H1 (cell line): ENCODE measurements around the gene STX8. TPM values are rescaled to one million over a fixed set of nuclear protein-coding genes. Genes with fewer than 3 reads are reported as not detected.
A peak's percentile ranks its signal among the peaks of the same experiment; 100 is the strongest.

Experiments used
- CTCF ChIA-PET: fragments of 300-600 bp; sonication (Branson Sonifier 250); formaldehyde crosslinking; loops from one replicate; lab custom pipeline; 2021; ENCODE audit not compliant: partially characterized antibody; lab: Charles Lee
- POLR2A ChIA-PET: fragments of 300-600 bp; sonication (Branson Sonifier 250); formaldehyde crosslinking; loops from one replicate; lab custom pipeline; 2021; ENCODE audit warnings: inconsistent platforms; ENCODE audit not compliant: partially characterized antibody; lab: Charles Lee
- DNase-seq, 2 experiments: peaks; one replicate each; pipeline versions ENCODE4 v3.0.0 to v3.0.0-alpha.2; 2010 to 2022; ENCODE audit warnings: low spot score in 2 of 2, low read depth in 1 of 2, mixed read lengths in 1 of 2
- FAIRE-seq: peaks from 2 replicates; lab custom pipeline; 2011; peaks lifted over from hg19 to GRCh38; lab: Jason Lieb, UNC
- H2AFZ ChIP-seq: 2 replicates; pipeline ENCODE4 v1.8.1; 2012; ENCODE audit warnings: low read length, inconsistent platforms
- H2AK5ac ChIP-seq: 2 replicates; pipeline ENCODE4 v1.6.1; 2013; ENCODE audit warnings: low read depth, low read length
- H2BK120ac ChIP-seq: replicated peaks from 2 replicates; pipeline ENCODE3; 2013; ENCODE audit warnings: low read depth, low read length, inconsistent platforms
- H2BK12ac ChIP-seq: 2 replicates; pipeline ENCODE4 v1.6.1; 2013; ENCODE audit warnings: low read depth, low read length
- H2BK15ac ChIP-seq: 2 replicates; pipeline ENCODE4 v1.6.1; 2013; ENCODE audit warnings: low read length
- H2BK20ac ChIP-seq: 2 replicates; pipeline ENCODE4 v1.6.1; 2013; ENCODE audit warnings: low read length
- H2BK5ac ChIP-seq: 2 replicates; pipeline ENCODE4 v1.6.1; 2013; ENCODE audit warnings: low read depth, low read length
- H3K14ac ChIP-seq: 2 replicates; pipeline ENCODE4 v1.6.1; 2013; ENCODE audit warnings: inconsistent platforms; ENCODE audit not compliant: insufficient read length
- H3K18ac ChIP-seq: 2 replicates; pipeline ENCODE4 v1.6.1; 2013; ENCODE audit warnings: low read length; ENCODE audit errors: extremely low read depth
- H3K23ac ChIP-seq: 2 replicates; pipeline ENCODE4 v1.6.1; 2013; ENCODE audit warnings: inconsistent platforms; ENCODE audit not compliant: insufficient read length
- H3K23me2 ChIP-seq: 2 replicates; pipeline ENCODE4 v1.6.1; 2013; ENCODE audit warnings: low read depth, low read length
- H3K27ac ChIP-seq: 2 replicates; pipeline ENCODE4 v1.6.1; 2011; ENCODE audit warnings: low read depth, low read length, inconsistent platforms
- H3K27me3 ChIP-seq, 4 experiments: replicated peaks in 1 of 4; 1 replicate in 1 of 4; 2 replicates in 3 of 4; pipeline versions ENCODE4 v1.6.1 to v1.8.1; 2011 to 2013; ENCODE audit warnings: low read length in 3 of 4, mild to moderate bottlenecking in 3 of 4, inconsistent platforms in 2 of 4, mixed read lengths in 2 of 4, moderate library complexity in 1 of 4; ENCODE audit not compliant: control insufficient read depth in 3 of 4, insufficient read depth in 3 of 4; ENCODE audit errors: extremely low read depth in 1 of 4
- H3K36me3 ChIP-seq, 4 experiments: 2 replicates each; pipeline versions ENCODE4 v1.6.1 to v1.8.1; 2011 to 2013; ENCODE audit warnings: mild to moderate bottlenecking in 4 of 4, low read length in 3 of 4, moderate library complexity in 2 of 4, control low read depth in 1 of 4, inconsistent platforms in 1 of 4; ENCODE audit not compliant: insufficient read depth in 4 of 4, control insufficient read depth in 2 of 4
- H3K4ac ChIP-seq: replicated peaks from 2 replicates; pipeline ENCODE3; 2013; ENCODE audit warnings: low read length, low read depth, mixed read lengths, inconsistent platforms; ENCODE audit not compliant: insufficient read length
- H3K4me1 ChIP-seq, 4 experiments: replicated peaks in 1 of 4; 1 replicate in 1 of 4; 2 replicates in 3 of 4; pipeline versions ENCODE4 v1.6.1 to v1.8.1; 2011 to 2013; ENCODE audit warnings: low read length in 3 of 4, inconsistent platforms in 2 of 4, mixed read lengths in 1 of 4; ENCODE audit not compliant: insufficient read depth in 4 of 4, control insufficient read depth in 3 of 4
- H3K4me2 ChIP-seq, 2 experiments: 2 replicates each; pipeline versions ENCODE4 v1.6.1 to v1.8.1; 2011 to 2013; ENCODE audit warnings: low read depth in 2 of 2, low read length in 2 of 2, control low read depth in 1 of 2, inconsistent platforms in 1 of 2, mild to moderate bottlenecking in 1 of 2; ENCODE audit not compliant: insufficient read depth in 1 of 2
- H3K4me3 ChIP-seq, 4 experiments: fragments of 200-600, 300-600 bp in 1 of 4; sonication (generic), shearing (Covaris generic), sonication (Bioruptor Twin) in 1 of 4; 2 replicates each; pipeline versions ENCODE4 v1.5.1 to v1.8.1; 2011 to 2016; ENCODE audit warnings: low read length in 4 of 4, low read depth in 3 of 4, control low read depth in 2 of 4, inconsistent platforms in 2 of 4, mild to moderate bottlenecking in 2 of 4, mixed read lengths in 1 of 4, moderate library complexity in 1 of 4; ENCODE audit not compliant: insufficient read depth in 2 of 4; ENCODE audit errors: extremely low read depth in 1 of 4
- H3K56ac ChIP-seq: replicated peaks from 2 replicates; pipeline ENCODE3; 2013; ENCODE audit warnings: low read depth, mild to moderate bottlenecking, mixed read lengths, low read length, inconsistent platforms; ENCODE audit not compliant: insufficient read length
- H3K79me1 ChIP-seq: 2 replicates; pipeline ENCODE4 v1.6.1; 2013; ENCODE audit warnings: low read depth, low read length, control low read depth
- H3K79me2 ChIP-seq, 2 experiments: 2 replicates each; pipeline versions ENCODE4 v1.6.1 to v1.8.1; 2012 to 2013; ENCODE audit warnings: low read length in 2 of 2, mild to moderate bottlenecking in 2 of 2, inconsistent platforms in 1 of 2; ENCODE audit not compliant: insufficient read depth in 2 of 2, control insufficient read depth in 1 of 2
- H3K9ac ChIP-seq, 4 experiments: replicated peaks in 1 of 4; 1 replicate in 1 of 4; 2 replicates in 3 of 4; pipeline versions ENCODE4 v1.6.1 to v1.8.1; 2011 to 2013; ENCODE audit warnings: low read depth in 3 of 4, low read length in 3 of 4, control low read depth in 2 of 4, mild to moderate bottlenecking in 2 of 4, moderate library complexity in 2 of 4, inconsistent platforms in 1 of 4; ENCODE audit errors: extremely low read depth in 1 of 4
- H3K9me3 ChIP-seq, 2 experiments: 2 replicates each; pipeline versions ENCODE4 v1.6.1 to v1.8.1; 2012 to 2013; ENCODE audit warnings: mild to moderate bottlenecking in 2 of 2, moderate library complexity in 2 of 2, control low read depth in 1 of 2, inconsistent platforms in 1 of 2, low read depth in 1 of 2, low read length in 1 of 2, mixed read lengths in 1 of 2; ENCODE audit not compliant: insufficient read depth in 2 of 2
- H4K20me1 ChIP-seq, 2 experiments: replicated peaks in 1 of 2; 2 replicates each; pipeline versions ENCODE3 to v1.8.1; 2011 to 2013; ENCODE audit warnings: inconsistent platforms in 2 of 2, low read length in 2 of 2, mild to moderate bottlenecking in 1 of 2; ENCODE audit not compliant: insufficient read depth in 2 of 2, control insufficient read depth in 1 of 2
- H4K5ac ChIP-seq: 2 replicates; pipeline ENCODE4 v1.6.1; 2013; ENCODE audit warnings: low read length, low read depth, mixed read lengths, inconsistent platforms; ENCODE audit not compliant: insufficient read length
- H4K8ac ChIP-seq: 2 replicates; pipeline ENCODE4 v1.8.0; 2013; ENCODE audit warnings: mild to moderate bottlenecking, moderate library complexity, low read length, inconsistent platforms; ENCODE audit not compliant: insufficient read depth; ENCODE audit errors: extremely low read depth
- H4K91ac ChIP-seq: replicated peaks from 2 replicates; pipeline ENCODE3; 2013; ENCODE audit warnings: low read length, mixed read lengths, inconsistent platforms; ENCODE audit not compliant: insufficient read length
- CEBPB ChIP-seq: IDR thresholded peaks from 2 replicates; pipeline ENCODE4 v1.6.1; 2012; ENCODE audit warnings: low read depth, low read length
- CTCF ChIP-seq, 3 experiments: IDR thresholded peaks; 1 replicate in 2 of 3; 2 replicates in 1 of 3; pipeline versions ENCODE4 v1.5.1 to v1.6.1; 2011; ENCODE audit warnings: low read length in 3 of 3, mild to moderate bottlenecking in 3 of 3, inconsistent platforms in 2 of 3, low read depth in 1 of 3, moderate library complexity in 1 of 3; ENCODE audit not compliant: insufficient read depth in 1 of 3; ENCODE audit errors: control extremely low read depth in 1 of 3
- EP300 ChIP-seq, 2 experiments: IDR thresholded peaks; 1 replicate in 1 of 2; 2 replicates in 1 of 2; pipeline ENCODE4 v1.6.1; 2011 to 2012; ENCODE audit warnings: low read depth in 2 of 2, low read length in 2 of 2, mild to moderate bottlenecking in 2 of 2, borderline replicate concordance in 1 of 2, inconsistent platforms in 1 of 2, moderate library complexity in 1 of 2
- EZH2 ChIP-seq: fragments of 200-600 bp; sonication (generic); IDR thresholded peaks from 2 replicates; pipeline ENCODE4 v1.7.1; 2012; ENCODE audit warnings: low read depth, mild to moderate bottlenecking, moderate library complexity, low read length, inconsistent platforms; ENCODE audit not compliant: severe bottlenecking
- KDM5A ChIP-seq: fragments of 200-600 bp; IDR thresholded peaks from 2 replicates; pipeline ENCODE4 v1.7.1; 2012; ENCODE audit warnings: mild to moderate bottlenecking, low read length, inconsistent platforms, mixed read lengths
- RAD21 ChIP-seq, 2 experiments: IDR thresholded peaks in 1 of 2; conservative IDR thresholded peaks in 1 of 2; 2 replicates each; pipeline ENCODE4 v1.6.1; 2011; ENCODE audit warnings: low read depth in 2 of 2, low read length in 2 of 2, improper control_type of control experiment in 1 of 2, inconsistent platforms in 1 of 2, mild to moderate bottlenecking in 1 of 2, moderate library complexity in 1 of 2
- RXRA ChIP-seq: IDR thresholded peaks from 2 replicates; pipeline ENCODE4 v1.6.1; 2011; ENCODE audit warnings: low read depth, mild to moderate bottlenecking, low read length, moderate library complexity; ENCODE audit not compliant: insufficient read depth
- SP1 ChIP-seq: IDR thresholded peaks from 2 replicates; pipeline ENCODE4 v1.6.1; 2011; ENCODE audit warnings: low read depth, low read length
- TAF1 ChIP-seq: IDR thresholded peaks from 2 replicates; pipeline ENCODE4 v1.6.1; 2011; ENCODE audit warnings: mild to moderate bottlenecking, low read depth, low read length
- TCF12 ChIP-seq: IDR thresholded peaks from 2 replicates; pipeline ENCODE4 v1.6.1; 2011; ENCODE audit warnings: low read depth, mild to moderate bottlenecking, low read length
- TEAD4 ChIP-seq: IDR thresholded peaks from 2 replicates; pipeline ENCODE4 v1.6.1; 2012; ENCODE audit warnings: low read depth, low read length, inconsistent platforms, mixed read lengths
- WGBS, 2 experiments: shearing (Covaris generic) in 1 of 2; methylation state at CpG; one replicate each; pipeline versions ENCODE4 v1.1.6 to v1.1.7; 2013 to 2015; ENCODE audit warnings: low lambda C conversion rate in 2 of 2, mixed read lengths in 2 of 2, inconsistent platforms in 1 of 2, low coverage in 1 of 2, missing lambda C conversion rate in 1 of 2; ENCODE audit not compliant: insufficient replicate concordance in 2 of 2, insufficient coverage in 1 of 2, insufficient read length in 1 of 2; ENCODE audit errors: extremely low coverage in 1 of 2, missing lambda C conversion rate in 1 of 2; 5-methylcytosine and 5-hydroxymethylcytosine counted together
- polyA plus RNA-seq, 7 experiments: library from polyadenylated mRNA; depleted of rRNA in 3 of 7; stranded (reverse) in 5 of 7; unstranded in 2 of 7; fragments of >200 nt in 5 of 7; fragments of 200-250 nt in 2 of 7; gene quantifications; 1 replicate in 5 of 7; 2 replicates in 1 of 7; 4 replicates in 1 of 7; pipeline versions ENCODE4 v1.2.1 to v1.2.3, GENCODE V29; 2011 to 2013; ENCODE audit warnings: missing spikeins in 2 of 7, mixed read lengths in 2 of 7
- total RNA-seq: library from RNA; stranded (reverse); fragmentation: NEBNext Ultra II Directional; extraction: Animal tissue kit (Norgen Biotek cat#: 25700); gene quantifications from 2 replicates; pipeline ENCODE4 v1.2.1, GENCODE V29; 2021

Gene STX8
- total and polyA plus RNA-seq, 2 of the 8 experiments (the other 6 are each of a cell fraction or from before 2014, with no cell fraction given), result 22.8 to 42.5 TPM

GRCh38 chr17:9467518-9467917, 108.1 kb downstream of the STX8 start:
- Histone ChIP-seq H3K9me3 (no peaks in the 10 kb centered on the region), H4K5ac (no peak overlapping the region), H3K56ac (no peak overlapping the region), H3K23ac (no peak overlapping the region), H2BK12ac (no peak overlapping the region), H3K4ac (no peak overlapping the region), H3K79me1 (no peaks in the 10 kb centered on the region), H2BK20ac (no peak overlapping the region), H4K20me1 (no peaks in the 10 kb centered on the region), H3K14ac (no peak overlapping the region), H3K79me2 (no peaks in the 10 kb centered on the region), H3K23me2 (no peaks in the 10 kb centered on the region), H2BK5ac (no peak overlapping the region), H3K36me3 (no peaks in the 10 kb centered on the region), H3K4me1 (no peaks in the 10 kb centered on the region; a peak in 1 of 7 replicates), H3K9ac (no peak overlapping the region; a peak in 1 of 7 replicates), H4K8ac (no peak overlapping the region), H2BK120ac (no peak overlapping the region), H3K27ac (no peak overlapping the region), H2BK15ac (no peak overlapping the region), H3K4me3 (no peak overlapping the region), H3K18ac (no peak overlapping the region), H3K27me3 (no peaks in the 10 kb centered on the region), H3K4me2 (no peak overlapping the region), H2AFZ (no peak overlapping the region), H2AK5ac (no peak overlapping the region), H4K91ac (no peak overlapping the region)
- DNase-seq (peak in 1 of 2 experiments; percentile 54), FAIRE-seq (peak; percentile 62)
- 63% methylated on average over 5 of the region's 5 CpGs; no CpG with 5 or more reads in 1 of the 2 experiments for WGBS, 2 experiments
- ChIA-PET CTCF (interaction anchor here (0.6 to 3.3 kb wide), 15 partner anchors 8 to 518 kb away, joined by 3 to 11 read pairs (median 4); no protein-coding TSS in a partner anchor), POLR2A (no interaction called here)
- TF ChIP-seq KDM5A, result no peak
- TF ChIP-seq TAF1, result no peak
- TF ChIP-seq CEBPB, result peak; percentile 56; the same call in 1 of the 2 replicates
- no peak for TF ChIP-seq TCF12
- TF ChIP-seq CTCF (IDR thresholded peaks at IDR 0.05; ENCODE audit: control extremely low read depth in 1 of 3, insufficient read depth in 1 of 3, low read depth in 1 of 3, low read length in 3 of 3), result peak; percentile 64 to 86 (median 76)
- no peak for TF ChIP-seq EP300 (IDR thresholded peaks at IDR 0.05; ENCODE audit: borderline replicate concordance in 1 of 2, low read depth in 2 of 2, low read length in 2 of 2)
- TF ChIP-seq TEAD4, result no peak
- no peak for TF ChIP-seq SP1
- TF ChIP-seq EZH2, result no peak
- TF ChIP-seq RAD21 (IDR thresholded peaks at IDR 0.05 in 1 of 2, conservative IDR thresholded peaks at IDR 0.05 in 1 of 2; ENCODE audit: low read depth in 2 of 2, low read length in 2 of 2), result peak; percentile 48 to 63
- no peak for TF ChIP-seq RXRA
